BE2C (cell line): Measurements from ENCODE around the gene UBTD1.

Experiments used
- DNase-seq: peaks from one replicate; pipeline ENCODE4 v3.0.0-alpha.2; 2020
- H3K27me3 ChIP-seq: fragments of 250-450 bp; sonication (Bioruptor Pico); 2 replicates; pipeline ENCODE4 v1.5.1; 2020; ENCODE audit warnings: mild to moderate bottlenecking
- H3K36me3 ChIP-seq: fragments of 250-450 bp; sonication (Bioruptor Pico); 2 replicates; pipeline ENCODE4 v1.5.1; 2020; ENCODE audit warnings: mild to moderate bottlenecking
- H3K4me1 ChIP-seq: fragments of 250-450 bp; sonication (Bioruptor Pico); 2 replicates; pipeline ENCODE4 v1.5.1; 2020
- H3K4me3 ChIP-seq: 2 replicates; pipeline ENCODE4 v1.5.1; 2011; ENCODE audit warnings: low read depth, low read length
- H3K9me3 ChIP-seq: fragments of 250-450 bp; sonication (Bioruptor Pico); 2 replicates; pipeline ENCODE4 v1.5.1; 2020
- CTCF ChIP-seq: IDR thresholded peaks from 2 replicates; pipeline ENCODE4 v1.5.1; 2012; ENCODE audit warnings: mild to moderate bottlenecking, low read depth, low read length

Gene UBTD1

GRCh38 chr10:97589479-97589878 lies 90.8 kb downstream of the UBTD1 start, which contains the start of gene C10orf62:
Gene C10orf62 (plus strand): TSS chr10:97589721. CDS start chr10:97589898, 177 bp downstream.
- no peaks in the 10 kb centered on the region for H3K27me3 ChIP-seq
- no peaks in the 10 kb centered on the region for H3K36me3 ChIP-seq
- no peak for TF ChIP-seq CTCF
- DNase-seq = no peak
- peaks cover 11% of the 10 kb centered on the region; the same call in 1 of the 2 replicates for H3K4me1 ChIP-seq
- H3K4me3 ChIP-seq = no peak within 1 kb of the TSS
- H3K9me3 ChIP-seq = no peaks in the 10 kb centered on the region

GRCh38 chr10:97590082-97590747 lies 91.5 kb downstream of the UBTD1 start:
- H3K27me3 ChIP-seq = no peaks in the 10 kb centered on the region
- no peak overlapping the region for H3K4me3 ChIP-seq
- TF ChIP-seq CTCF = no peak
- no peaks in the 10 kb centered on the region for H3K36me3 ChIP-seq
- no peaks in the 10 kb centered on the region for H3K9me3 ChIP-seq
- DNase-seq = no peak
- peaks cover 6% of the 10 kb centered on the region; the same call in 1 of the 2 replicates for H3K4me1 ChIP-seq

- Histone ChIP-seq H3K4me1 (peaks cover 8% of the 10 kb centered on the region), H3K9me3 (no peaks in the 10 kb centered on the region), H3K4me3 (no peak overlapping the region), H3K27me3 (no peaks in the 10 kb centered on the region), H3K36me3 (no peaks in the 10 kb centered on the region)
- DNase-seq = no peak
- TF ChIP-seq CTCF = no peak
Measured at GRCh38 chr10:97590748-97591495, 92.2 kb downstream of the UBTD1 start.

DNA sequence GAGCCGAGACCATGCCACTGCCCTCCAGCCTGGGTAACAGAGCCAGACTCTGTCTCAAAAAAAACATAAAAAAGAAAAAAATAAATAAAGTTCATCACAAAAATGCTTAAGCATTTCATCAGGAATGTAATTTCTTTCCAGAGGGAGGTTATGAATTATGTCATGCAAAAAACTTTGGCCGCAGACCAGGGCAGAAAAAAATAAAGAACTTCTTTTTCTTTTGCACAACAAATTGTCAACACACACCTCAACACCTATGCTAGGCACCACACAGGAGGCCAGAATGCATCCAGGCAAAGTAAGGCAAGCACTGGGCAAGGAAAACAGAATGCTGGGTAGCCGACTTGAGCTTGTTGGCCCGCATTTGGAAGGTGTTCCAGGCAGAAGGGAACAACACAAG lies 94.7 kb downstream of the UBTD1 start:
- no peak for TF ChIP-seq CTCF
- H3K9me3 ChIP-seq = no peaks in the 10 kb centered on the region
- H3K4me3 ChIP-seq = no peak overlapping the region
- H3K36me3 ChIP-seq = no peaks in the 10 kb centered on the region
- peaks cover 15% of the 10 kb centered on the region for H3K4me1 ChIP-seq
- no peaks in the 10 kb centered on the region for H3K27me3 ChIP-seq
- DNase-seq = no peak

DNA sequence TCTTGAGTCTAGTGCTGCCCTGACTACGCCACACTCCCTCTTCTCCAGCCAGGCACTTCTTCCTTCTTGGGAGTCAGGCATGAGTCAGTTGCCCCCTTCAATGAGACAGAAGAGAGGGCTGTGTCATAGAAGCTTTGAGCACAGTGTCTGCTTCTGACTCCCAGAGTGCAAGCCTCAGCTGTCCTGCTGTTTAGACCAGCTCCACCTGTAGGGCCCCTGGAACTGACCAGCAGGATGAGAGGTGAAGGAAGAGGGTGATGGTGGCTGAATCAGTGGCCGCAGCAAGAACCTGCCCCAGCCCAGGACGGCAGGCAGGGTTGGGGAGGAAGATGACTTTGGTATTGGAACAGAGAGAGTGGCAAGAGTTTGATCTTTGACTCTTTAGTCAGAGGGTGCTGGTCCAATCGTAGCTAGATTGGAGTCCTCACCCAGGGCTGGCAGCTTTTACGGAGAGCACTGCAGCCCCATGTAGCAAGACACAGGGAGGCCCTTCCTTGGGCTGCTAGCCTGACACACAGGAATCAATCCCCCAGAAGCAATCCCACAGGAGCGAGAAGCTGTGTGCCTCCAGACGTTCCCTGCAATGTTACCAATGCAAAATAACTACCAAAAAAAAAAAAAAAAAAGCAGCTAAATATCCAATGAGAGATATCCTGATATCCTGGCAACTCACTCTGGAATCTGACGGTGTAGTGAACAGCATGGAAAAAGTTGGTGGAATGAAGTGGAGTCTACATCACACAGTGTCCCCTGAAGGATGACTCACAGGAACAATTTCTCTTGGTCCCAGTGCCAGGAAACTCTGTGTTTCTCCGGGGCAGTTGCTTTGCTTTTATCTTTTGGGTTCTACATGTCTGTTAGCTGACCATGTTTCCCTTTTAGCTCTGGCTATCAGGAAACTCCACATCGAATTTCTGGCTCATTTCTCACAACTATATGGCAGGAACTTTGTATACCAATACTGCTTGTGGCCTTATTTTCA lies 97.7 kb downstream of the UBTD1 start:
- H3K27me3 ChIP-seq = no peaks in the 10 kb centered on the region
- TF ChIP-seq CTCF = no peak
- H3K4me1 ChIP-seq = peaks cover 9% of the 10 kb centered on the region
- no peaks in the 10 kb centered on the region for H3K9me3 ChIP-seq
- no peak overlapping the region for H3K4me3 ChIP-seq
- H3K36me3 ChIP-seq = no peaks in the 10 kb centered on the region
- DNase-seq = no peak
